Adipose tissue (tissue), 3 donors: ENCODE data around the gene CCDC183. TPM values are rescaled to one million over a fixed set of nuclear protein-coding genes. Genes with fewer than 3 reads are reported as not detected.
"Not testable (repeated sequence)": the region's sequence is repeated elsewhere in the genome, so short reads cannot be mapped to it uniquely, and the experiment has no call there.

Experiments used
- H3K27ac ChIP-seq: one replicate; pipeline ENCODE4 v1.5.1; 2013; ENCODE audit warnings: low read depth, low read length
- WGBS, 3 donors: extraction: QIAGEN DNeasy Blood & Tissue Kit; methylation state at CpG; one replicate each; pipeline ENCODE4 v1.1.7; 2013; 5-methylcytosine and 5-hydroxymethylcytosine counted together
- polyA plus RNA-seq, 3 donors: library from polyadenylated mRNA; stranded (reverse); fragments of 200-250 nt; gene quantifications; one replicate each; pipeline ENCODE4 v1.2.3, GENCODE V29; 2013
- donor health status: healthy with polysubstance abuse.
- donor health status: Bipolar disorder and iron deficiency.
- donor health status: healthy.

Gene CCDC183
- polyA plus RNA-seq, 3 donors: 0.42 to 3.1 (median 0.79) TPM

DNA sequence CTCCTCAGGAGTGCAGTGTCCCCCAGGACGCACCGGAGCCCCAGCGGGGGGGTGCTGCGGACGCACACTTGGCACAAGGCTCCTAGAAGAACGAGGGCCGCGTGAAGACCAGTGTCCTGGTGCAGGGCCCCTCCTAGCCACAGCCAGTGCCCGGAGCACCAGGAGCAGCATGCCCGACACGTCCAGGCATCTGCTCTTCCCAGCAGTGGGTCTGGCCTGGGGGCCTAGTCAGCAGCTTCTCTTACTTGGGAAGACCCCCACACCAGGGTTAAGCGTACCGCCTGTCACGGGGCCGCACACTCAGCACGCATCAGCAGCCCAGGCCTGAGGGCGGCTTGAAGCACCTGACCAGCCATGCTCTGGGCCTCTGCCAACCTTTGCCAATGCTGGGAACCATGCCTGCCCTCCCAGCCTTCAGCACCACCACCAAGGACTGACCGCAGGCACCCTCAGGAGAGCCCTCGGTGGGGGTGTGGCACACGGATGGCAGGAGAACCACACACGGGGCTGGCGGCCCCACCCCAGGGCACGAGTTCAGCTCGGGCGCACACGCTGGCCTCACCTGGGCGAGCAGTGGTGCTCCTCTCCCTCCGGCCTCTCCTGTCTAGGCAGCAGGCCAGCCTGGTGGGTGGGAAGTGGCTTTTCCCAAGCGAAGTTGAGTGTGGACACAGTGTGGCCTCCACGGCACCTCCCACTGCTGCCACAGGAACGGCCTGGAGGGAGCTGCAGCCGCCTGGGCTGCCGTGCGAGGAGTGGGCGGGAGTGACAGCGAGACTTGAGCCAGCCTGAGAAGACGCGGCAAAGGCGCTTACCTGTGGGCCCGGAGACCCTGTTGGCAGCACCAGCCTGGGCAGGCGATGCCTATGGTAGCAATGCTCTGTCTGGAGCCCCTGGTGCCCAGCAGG lies 34.1 kb downstream of the CCDC183 start:
- H3K27ac ChIP-seq: no peak overlapping the region
- WGBS, 3 donors: 89 to 92% (median 90%) methylated on average over 41 of the region's 41 CpGs

DNA sequence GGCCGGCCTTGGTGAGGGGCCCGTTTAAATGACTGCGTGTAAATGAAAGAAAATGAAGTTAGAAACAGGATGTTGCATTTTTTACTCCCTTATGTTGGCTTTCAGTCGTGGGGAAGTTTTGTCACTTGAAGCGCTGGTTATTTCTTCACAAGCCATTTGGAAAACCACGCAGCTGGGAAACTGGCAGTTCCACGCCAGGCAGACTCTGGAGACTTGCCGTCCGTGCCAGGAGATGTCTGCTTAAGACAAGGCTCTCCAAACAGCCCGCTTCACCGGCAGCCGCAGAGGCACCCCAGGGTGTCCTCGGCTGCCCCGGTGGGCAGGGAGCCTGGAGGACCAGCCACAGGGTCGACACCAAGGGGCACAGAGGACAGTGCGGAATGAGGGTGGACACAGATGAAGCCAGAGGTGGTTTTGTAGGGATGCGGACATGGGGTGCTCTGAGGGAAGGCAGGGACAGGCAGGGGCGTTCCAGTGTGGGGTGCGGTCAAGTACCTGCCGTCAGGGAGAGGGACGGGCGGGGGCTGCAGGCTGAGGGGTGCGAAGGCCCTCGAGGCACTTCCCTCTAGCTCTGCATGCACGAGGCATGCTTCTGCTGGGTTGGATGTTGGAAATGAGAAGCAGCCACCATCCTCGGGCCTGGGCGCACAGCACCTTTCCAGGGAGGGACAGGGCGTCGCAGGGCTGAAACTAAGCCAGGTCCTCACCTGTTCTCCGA lies 35.0 kb downstream of the CCDC183 start:
- WGBS, 3 donors: 82 to 93% (median 82%) methylated on average over 30 of the region's 30 CpGs
- no peak overlapping the region for H3K27ac ChIP-seq

- H3K27ac ChIP-seq: no peak overlapping the region
- 89 to 92% (median 91%) methylated on average over 21 to 23 of the region's 23 CpGs for WGBS, 3 donors
Observed at GRCh38 chr9:136831720-136832104, 35.6 kb downstream of the CCDC183 start.

GRCh38 chr9:136832581-136832980 lies 36.4 kb downstream of the CCDC183 start:
- 86 to 94% (median 91%) methylated on average over 9 of the region's 9 CpGs for WGBS, 3 donors
- H3K27ac ChIP-seq: no peak overlapping the region

DNA sequence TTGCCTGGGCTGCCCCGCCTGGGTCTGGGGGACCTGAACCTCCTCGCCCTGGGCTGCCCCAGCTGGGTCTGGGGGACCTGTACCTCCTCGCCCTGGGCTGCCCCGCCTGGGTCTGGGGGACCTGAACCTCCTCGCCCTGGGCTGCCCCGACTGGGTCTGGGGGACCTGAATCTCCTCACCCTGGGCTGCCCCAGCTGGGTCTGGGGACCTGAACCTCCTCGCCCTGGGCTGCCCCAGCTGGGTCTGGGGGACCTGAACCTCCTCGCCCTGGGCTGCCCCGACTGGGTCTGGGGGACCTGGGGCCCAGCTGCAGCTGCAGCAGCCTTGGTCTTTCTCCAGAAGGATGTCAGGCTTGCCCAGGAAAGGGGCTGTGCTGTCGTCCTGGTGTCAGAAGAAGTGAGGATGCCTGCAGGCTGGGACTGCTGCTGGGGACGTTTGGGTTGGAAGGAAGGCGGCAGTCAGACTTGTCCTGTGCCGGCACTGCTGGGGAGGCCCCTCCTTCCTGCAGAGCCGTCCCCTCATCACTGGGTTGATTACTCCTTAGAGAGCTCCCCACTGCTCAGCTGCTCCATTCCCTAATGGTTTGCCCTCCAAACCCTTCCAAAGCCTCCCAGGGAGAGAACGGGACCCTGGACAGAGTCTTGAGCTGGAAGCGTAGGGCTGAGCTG lies 37.4 kb downstream of the CCDC183 start:
- WGBS, 3 donors: 86 to 90% (median 89%) methylated on average over 15 to 16 of the region's 16 CpGs
- H3K27ac ChIP-seq: not testable (repeated sequence)

GRCh38 chr9:136835162-136835931 lies 39.2 kb downstream of the CCDC183 start:
- H3K27ac ChIP-seq: no peak overlapping the region
- WGBS, 3 donors: 91 to 95% (median 93%) methylated on average over 36 of the region's 36 CpGs

DNA sequence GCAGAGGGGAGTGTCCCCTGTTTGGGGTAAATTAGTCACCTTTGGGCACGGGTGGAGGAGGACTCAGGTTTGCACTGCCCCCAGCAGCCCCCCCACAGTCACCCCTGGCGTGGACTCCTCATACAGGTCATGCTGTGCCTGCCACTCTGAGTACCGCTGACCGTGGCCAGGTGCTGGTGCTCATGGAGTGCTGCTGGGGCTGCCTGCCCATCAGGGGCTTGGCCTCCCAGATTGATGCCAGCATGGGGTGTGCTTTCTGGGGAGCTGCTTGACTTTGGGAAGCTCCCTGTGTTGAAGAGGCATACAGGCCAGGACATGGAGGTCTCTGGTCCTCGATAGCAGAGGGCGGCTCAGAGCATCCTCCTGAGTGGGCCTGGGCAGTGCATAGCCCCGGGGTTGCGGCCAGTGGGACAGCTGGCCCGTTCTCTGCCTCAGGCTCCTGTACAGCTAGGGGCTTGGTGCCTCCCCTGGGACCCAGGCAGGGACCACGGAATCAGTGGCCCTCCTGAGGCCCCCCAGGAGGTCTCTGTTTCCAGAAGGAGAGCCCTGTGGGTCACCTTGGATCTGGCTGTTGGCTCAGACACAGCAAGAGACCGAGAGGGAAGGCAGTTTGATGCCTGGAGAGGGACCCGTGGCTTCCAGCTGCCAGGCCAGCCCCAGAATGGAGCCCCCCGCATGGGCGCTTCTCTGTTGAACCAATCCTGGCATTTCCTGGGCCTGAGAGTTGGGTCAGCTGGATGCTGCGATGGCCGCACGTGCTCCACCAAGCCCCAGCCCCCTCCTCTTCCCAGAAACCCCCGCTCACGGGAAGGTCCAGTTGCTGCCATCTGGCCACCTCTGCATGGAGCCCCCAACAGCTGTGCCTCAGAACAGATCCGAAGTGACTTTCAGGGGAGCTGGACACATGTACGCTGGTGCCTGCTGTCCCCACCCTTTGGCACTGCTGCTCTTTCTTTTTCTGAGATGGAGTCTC lies 40.1 kb downstream of the CCDC183 start:
- H3K27ac ChIP-seq: no peak overlapping the region
- 89 to 92% (median 89%) methylated on average over 19 to 21 of the region's 21 CpGs for WGBS, 3 donors

GRCh38 chr9:136837146-136837855 lies 41.2 kb downstream of the CCDC183 start:
- 89 to 91% (median 90%) methylated on average over 22 to 27 of the region's 27 CpGs for WGBS, 3 donors
- H3K27ac ChIP-seq: no peak overlapping the region

GRCh38 chr9:136837856-136838277 lies 41.7 kb downstream of the CCDC183 start:
- WGBS, 3 donors: 88 to 95% (median 90%) methylated on average over 15 of the region's 15 CpGs
- not testable (repeated sequence) for H3K27ac ChIP-seq

- no peak overlapping the region for H3K27ac ChIP-seq
Observed at GRCh38 chr9:136838314-136839228, 42.4 kb downstream of the CCDC183 start.

GRCh38 chr9:136839229-136840139 lies 43.3 kb downstream of the CCDC183 start:
- WGBS, 3 donors: 86 to 91% (median 87%) methylated on average over 36 of the region's 36 CpGs

More at GRCh38 chr9:136838314-136839228, 42.4 kb downstream of the CCDC183 start:
- WGBS, 3 donors: 83 to 91% (median 85%) methylated on average over 28 to 29 of the region's 29 CpGs

GRCh38 chr9:136840140-136840876 lies 44.2 kb downstream of the CCDC183 start:
- WGBS, 3 donors: 59 to 78% (median 75%) methylated on average over 31 to 32 of the region's 32 CpGs

More at GRCh38 chr9:136839229-136840139, 43.3 kb downstream of the CCDC183 start:
- H3K27ac ChIP-seq: no peak overlapping the region

DNA sequence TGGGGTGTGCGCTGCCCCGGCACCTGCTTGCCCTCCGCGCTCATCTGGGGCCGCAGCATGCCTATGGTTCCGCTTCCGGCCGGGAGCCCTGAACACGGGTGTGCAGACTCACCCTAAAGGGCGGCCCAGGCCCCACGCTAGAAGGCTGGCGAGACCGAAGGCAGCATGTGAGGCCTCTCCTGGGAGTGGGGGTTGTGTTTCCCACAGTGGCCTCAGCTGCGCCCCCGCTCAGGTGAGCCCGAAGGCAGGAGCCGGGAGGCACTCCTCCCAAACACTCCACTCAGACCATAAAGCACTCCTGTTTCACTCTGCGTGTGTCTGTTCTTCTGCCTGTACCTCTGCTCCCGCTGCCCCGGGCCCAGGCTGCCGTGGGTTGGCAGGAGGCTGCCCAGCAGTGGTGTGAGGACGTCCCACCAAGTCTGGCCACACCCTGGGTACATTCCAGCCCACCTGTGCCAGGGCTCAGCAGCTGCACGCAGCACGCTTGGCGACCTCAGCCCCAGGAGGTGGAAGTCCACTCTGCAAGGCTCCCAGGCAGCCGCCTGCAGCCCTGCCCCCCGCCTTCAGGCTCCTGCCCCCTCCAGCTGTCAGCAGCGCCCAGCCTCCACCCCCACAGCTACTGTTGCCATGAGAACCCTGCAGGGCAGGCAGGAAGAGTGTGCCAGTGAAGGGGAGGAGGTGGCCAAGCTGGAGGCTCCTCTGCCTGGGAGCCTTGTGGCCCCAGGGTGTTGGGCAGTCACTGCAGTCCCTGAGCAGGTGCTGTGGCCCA lies 44.9 kb downstream of the CCDC183 start:
- 28 to 78% (median 74%) methylated on average over 27 to 28 of the region's 28 CpGs for WGBS, 3 donors
- H3K27ac ChIP-seq: no peak overlapping the region

More at GRCh38 chr9:136840140-136840876, 44.2 kb downstream of the CCDC183 start:
- no peak overlapping the region for H3K27ac ChIP-seq
